ENCODE data around the gene CACNA2D1.

The CACNA2D1 gene

DNA sequence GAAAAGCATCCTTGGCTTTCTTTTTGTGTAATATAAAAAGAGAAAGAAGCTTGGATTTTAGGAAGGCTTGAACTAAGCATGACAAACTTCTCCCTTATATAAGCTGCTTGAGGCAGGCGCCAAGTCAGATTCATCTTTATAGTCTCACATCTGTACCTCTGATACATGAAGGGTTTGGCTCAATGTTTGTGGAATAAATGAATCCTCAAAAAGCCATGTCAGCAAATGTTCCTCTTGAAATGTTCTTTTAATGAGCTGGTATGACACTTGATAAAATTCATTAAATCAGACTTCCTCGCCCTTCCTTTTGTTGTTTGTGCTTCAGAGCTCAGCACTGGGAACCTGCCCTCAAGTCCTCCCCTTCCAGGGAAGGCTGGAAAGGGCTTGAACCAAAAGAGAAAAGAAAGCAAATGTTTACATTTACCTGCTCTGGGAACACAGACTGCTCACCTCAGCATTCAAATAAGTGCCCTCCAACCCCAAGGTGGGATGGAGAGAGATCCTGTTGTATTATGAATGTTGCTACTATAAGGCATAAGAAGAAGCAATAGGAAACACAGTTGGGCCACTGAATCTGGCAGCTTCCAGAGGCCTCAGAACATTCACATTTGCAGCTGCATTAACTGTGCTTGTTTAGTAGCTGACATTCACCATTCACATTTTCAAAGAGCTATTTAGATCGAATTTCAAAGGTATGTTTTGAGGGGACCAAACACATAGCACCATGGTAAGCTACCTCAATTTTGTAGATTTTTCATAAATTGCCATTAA is 212.6 kb downstream of the CACNA2D1 start:
- no peak for DNase-seq (ENCODE audit: low read depth, low spot score)

DNA sequence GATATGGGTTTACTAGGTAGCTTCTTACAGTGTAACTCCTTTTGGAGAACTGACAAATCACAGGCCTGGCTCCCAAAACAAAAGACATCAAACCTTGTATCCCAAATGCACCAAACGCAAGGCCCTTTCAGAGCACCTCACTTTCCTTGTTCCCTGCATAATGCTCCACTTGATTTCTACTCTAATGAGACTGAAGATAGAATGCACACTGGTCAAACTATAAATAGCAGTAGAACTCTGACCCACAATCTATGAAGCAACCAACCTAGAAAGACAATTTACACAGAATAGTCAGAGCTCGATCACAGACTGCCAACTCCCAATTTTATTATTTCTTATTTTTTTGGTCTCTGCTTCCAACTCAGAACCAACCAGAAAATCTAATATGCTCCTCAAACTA is 214.4 kb downstream of the CACNA2D1 start:
- DNase-seq (ENCODE audit: low read depth, low spot score): no peak

DNA sequence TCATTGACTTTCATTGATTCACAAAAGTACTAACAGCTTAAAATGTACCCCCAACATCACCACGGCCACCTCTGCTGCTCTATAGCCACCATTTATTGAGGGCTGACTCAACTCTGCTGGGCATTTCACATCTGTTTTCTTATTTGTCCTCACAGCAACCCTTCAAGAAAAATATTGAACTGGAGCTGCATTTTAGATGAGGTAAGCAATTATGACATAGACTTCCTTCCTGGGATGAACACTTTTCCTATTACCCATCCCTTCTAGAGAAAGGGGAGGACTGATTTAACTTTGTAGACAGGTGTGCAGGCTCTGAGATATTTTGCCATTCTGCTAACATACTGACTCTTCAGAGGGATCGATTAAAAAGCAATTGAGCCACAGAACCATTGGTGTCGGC is 217.4 kb downstream of the CACNA2D1 start:
- DNase-seq (ENCODE audit: low read depth, low spot score): no peak

DNA sequence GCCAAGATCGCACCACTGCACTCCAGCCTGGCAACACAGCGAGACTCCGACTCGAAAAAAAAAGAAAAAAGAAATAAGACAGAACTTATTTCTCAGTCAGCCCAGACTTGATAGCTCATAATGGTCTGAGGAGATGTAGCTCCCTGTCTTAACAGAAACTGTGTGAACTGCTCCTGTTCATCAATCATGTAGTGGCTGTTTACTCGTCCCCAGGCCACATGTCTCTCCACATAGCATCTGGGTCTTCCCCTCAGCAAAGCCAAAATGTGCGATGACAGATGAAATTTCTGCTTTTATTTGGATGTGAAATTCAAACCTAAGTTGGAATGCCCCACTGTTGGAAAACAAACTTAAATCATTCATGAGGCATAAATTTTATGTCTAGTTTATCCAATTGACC is 219.0 kb downstream of the CACNA2D1 start:
- no peak for DNase-seq (ENCODE audit: low read depth, low spot score)

DNA sequence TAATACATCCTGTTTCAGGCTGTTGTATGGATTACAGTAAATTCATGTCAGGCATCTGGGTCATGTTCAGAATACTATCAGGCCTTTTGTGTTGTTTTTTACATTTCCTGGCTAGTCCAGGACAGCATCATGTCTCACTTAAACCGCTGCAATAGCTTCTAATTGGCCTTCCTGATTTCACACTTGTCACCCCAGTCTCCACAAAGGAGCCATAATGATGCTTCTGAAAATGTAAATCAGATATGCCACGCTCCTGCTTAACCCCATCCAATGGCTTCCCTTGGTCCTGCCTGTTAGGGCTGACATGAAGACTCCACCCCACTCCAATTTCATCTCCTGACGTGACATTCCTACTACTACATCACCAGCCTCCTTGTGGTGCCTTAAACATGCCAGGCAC is 220.0 kb downstream of the CACNA2D1 start:
- DNase-seq (ENCODE audit: low read depth, low spot score): no peak

DNA sequence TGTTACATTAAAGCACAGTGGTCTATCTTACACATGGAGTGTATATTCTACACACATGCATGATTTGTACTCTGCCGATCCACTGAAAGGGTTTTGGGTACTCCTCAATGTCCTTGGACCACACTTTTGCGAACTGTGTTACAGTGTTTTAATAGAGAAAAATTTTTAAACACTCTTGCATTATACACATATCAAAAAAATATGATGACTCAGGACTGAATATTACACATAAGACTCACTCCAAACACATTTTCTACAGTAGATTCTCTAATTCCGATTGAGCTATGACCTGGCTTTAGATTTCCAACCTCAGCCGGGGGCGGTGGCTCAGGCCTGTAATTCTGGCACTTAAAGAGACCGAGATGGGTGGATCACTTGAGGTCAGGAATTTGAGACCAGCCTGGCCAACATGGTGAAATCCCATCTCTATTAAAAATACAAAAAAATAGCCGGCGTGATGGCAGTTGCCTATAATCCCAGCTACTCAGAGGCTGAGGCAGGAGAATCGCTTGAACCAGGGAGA is 222.4 kb downstream of the CACNA2D1 start:
- DNase-seq (ENCODE audit: low read depth, low spot score): no peak

DNA sequence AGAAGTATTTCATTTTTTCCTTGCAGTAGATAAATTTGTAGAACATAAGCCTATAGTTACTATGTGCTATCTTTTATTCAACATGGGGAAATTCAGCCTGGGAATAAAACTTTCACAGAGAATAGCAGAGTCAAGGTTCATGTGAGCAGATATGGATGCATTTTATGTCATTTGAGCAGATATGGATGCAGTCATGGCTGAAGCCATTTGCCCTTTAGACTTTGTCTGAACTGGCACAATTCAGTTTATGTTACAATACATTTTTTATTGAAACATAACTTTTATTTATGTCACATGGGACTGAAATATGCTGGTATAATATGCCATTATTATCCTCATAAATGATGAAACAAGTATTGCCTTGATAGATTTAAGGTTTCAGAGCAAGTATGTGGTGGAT is 231.1 kb downstream of the CACNA2D1 start:
- DNase-seq (ENCODE audit: low read depth, low spot score): no peak

DNA sequence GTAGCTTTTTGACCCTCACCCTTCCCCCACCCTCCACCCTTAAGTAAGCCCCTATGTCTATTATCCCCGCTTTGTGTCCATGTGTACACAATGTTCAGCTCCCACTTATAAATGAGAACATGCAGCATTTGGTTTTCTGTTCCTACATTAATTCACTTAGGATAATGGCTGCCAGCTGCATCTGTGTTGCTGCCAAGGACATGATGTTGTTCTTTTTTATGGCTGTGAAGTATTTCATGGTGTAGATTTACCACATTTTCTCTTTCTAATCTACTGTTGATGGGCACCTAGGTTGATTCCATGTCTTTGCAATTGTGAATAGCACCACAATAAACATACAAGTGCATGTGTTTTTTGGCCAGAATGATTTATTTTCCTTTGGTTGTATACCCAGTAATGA is 232.2 kb downstream of the CACNA2D1 start:
- DNase-seq (ENCODE audit: low read depth, low spot score): no peak

DNA sequence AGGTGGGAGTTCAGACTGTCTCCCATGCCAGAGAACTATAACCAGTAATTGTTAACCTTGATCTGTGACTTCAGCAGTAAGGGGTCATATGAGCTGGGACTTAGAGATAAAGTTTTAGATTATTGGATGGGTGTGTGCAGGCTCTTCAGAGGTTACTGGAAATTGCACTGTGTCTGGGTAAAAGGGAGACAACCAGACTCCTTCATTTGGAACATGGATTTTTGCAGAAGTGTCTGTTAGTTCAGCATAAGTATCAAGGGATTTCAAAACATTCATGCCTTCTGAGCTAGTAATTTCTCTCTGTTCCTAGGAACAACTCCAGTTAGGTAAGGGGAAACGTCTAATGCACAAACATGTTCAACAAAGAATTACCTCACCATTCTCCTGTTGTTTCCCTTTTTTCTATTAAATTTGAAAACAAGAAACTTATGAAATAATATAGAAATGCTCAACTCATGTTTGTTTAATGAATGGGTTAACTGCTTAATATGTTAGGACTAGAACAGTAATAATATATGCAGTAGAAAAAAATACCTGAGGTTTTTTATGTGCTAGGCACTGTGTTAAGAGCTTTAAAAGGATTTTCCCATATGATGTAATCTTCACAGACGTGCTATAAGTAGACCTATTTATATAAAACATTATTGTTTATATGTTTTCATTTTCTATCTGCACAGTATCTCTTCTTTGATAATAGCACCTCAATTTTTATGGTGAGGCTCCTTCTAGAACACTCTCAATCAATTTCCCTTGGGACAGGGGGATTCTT is 233.0 kb downstream of the CACNA2D1 start:
- DNase-seq (ENCODE audit: low read depth, low spot score): no peak

DNA sequence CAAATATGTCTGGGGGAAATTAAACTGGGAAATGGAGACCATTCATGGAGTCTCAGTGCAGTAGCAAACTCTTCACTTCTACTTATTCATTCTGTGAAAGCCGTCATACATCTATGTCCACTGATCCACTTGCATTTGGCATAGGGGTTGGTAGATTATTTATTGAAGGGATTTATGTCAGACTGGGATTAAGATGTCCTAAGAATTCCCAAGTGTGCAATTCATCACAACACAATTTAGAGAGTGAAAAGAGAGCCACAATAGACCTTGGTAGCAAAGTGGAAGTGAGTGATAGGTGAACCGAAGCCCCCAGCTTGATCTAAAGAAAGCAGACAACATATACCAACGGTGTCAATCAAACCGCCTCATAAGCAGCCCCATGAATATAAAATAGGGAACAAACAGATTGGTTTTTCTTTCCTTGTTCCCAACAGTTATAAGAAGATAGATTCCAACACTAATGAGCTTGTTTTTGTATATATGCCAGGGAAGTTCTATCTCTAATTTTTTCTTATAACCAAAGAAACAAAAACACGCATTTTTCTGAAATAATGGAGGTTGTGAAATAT is 234.3 kb downstream of the CACNA2D1 start:
- no peak for DNase-seq (ENCODE audit: low read depth, low spot score)

DNA sequence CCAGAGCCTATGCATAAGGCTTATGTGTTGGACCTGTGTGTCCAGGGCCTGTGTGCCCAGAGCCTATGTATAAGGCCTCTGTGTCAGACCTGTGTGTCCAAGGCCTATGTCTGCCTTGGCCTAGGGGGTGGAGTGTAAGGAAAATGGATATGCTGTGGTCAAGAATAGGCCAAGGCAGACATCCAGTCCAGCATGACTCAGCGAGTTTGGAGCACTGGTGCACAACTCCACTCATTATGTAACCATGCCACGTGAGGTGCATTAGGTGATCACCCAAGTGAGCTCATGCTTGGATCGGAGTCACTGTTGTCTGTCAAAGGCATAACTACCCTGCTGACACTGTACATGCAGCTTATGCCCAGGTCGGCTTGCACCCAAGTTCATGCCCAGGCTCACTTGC is 238.9 kb downstream of the CACNA2D1 start:
- DNase-seq (ENCODE audit: low read depth, low spot score): no peak

DNA sequence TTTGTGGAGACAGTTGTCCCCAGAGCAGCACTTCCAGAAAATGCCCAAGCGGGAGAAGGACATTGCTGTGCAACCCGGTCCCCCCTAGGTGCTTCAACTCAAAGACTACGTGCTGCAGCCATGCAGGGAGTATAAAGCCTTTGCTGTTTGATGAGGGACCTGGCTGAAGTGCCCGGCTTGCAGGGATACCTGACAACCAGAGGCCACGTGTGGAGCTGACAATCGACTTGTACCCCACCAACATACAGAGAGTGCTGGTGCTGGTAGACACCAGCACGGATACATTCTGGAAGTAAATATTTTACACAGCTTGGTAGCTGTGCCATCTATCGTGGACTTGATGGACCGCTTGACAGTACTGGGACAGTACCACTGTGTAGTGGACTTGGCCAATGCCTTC is 240.6 kb downstream of the CACNA2D1 start:
- DNase-seq (ENCODE audit: low read depth, low spot score): no peak

DNA sequence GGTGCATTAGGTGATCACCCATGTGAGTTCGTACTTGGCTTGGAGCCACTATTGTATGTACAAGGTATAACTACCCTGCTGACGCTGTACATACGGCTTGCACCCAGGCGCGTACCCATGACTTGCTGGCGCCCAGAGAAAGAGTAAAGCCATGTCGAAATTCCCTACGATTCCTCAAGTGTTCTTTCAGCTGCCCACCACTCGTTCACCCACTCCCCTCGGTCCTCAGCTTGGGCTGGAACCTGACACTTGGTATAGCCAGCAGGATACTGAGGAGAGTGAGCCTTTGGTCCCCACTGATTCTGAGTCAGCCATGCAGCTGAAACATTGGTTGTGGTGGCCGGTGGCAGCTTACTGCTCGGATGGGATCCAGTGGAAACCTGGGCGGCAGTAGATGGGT is 241.5 kb downstream of the CACNA2D1 start:
- DNase-seq (ENCODE audit: low read depth, low spot score): no peak

DNA sequence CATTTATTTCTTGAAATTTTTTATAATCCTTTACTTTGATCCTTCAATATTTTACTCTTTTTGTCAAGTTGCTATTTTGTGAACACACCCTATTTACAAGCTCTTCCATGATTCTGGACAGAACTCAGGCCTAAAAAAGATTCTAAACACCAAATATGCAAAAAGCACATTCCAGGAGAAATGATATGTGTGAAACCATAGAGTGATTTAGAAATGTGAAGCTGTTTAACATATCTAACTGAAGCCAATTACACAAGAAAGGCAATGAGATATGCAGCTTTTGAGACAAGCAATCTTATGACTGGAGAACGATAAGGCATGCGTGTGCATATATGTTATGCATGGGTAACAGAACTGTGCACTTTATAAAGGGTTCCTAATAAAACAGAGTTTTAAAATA is 243.0 kb downstream of the CACNA2D1 start:
- DNase-seq (ENCODE audit: low read depth, low spot score): no peak

DNA sequence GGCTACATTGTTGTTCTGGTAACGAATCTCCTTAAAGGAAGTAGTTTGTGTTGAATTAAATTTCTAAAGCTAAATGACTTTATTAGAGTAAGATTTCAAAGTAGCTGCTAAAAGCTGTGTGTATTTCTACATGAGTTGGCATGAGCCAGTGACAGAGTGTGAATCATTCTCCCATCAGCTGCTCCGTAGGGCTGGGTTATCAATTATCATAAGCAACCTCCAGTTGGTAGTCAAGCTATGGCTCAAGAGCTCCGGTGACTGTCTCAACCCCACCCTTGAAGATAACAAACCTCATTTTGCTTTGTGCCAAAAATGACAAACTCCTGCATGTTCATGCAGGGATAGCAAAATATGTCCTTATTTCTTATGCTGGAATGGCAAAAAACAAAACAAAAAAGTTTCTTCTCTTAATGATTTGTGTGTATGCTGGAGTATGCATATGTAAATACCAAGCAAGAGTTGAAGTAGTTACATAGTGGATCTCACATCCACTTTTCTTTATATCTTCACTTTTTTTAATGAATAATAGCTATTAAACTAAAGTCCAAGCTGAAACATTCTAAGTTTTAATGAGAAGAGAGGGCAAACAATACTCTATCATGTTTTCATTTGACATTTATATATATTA is 249.4 kb downstream of the CACNA2D1 start:
- no peak for DNase-seq (ENCODE audit: low read depth, low spot score)

DNA sequence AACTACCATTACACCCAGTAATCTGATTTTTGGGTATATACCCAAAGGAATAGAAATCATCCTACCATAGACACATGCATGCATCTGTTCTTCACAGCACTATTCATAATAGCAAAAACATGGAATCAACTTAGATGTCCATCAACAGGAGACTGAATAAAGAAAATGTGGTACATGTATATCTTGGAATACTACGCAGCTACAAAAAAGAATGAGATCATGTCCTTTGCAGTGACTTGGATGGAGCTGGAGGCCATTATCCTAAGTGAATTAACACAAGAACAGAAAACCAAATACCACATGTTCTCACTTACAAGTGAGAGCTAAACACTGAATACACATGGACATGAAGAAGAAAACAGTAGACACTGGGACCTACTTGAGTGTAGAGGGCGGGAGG is 254.9 kb downstream of the CACNA2D1 start:
- DNase-seq (ENCODE audit: low read depth, low spot score): no peak

DNA sequence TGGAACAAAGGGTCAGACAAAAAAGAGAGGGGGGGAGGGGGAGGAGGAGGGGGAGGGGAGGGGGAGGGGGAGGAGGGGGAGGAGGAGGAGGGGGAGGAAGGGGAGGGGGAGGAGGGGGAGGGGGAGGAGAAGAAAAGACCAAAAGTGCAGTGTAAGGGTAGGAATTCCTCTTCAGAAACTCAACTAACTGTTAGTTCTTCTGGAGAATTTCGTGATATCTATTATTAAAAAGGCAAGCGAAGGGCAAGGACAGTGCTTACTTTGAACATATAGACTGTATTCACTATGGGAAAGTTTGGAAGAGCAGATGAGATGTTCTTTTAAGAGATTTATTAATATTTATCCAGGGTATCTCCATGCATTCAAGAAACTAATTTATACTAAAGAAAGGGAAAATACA is 258.1 kb downstream of the CACNA2D1 start:
- DNase-seq (ENCODE audit: low read depth, low spot score): no peak

DNA sequence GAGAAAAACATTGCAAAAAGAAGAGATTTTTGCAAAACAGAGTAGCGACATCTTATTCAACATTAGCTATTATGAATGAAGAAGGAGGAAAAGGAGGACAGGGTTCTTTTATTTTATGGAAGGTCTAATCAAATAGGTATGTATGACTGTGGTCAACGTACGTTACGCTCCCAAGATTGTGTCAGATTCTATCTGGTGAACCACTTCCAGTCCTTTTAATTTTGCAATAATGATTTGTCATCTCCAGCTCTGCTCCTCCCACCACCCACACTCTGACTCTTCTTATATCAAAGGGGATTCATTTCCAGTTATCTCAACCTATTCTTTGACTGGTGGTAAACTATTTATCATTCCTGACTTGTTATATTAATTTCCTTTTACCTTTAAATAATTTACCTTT is 259.9 kb downstream of the CACNA2D1 start:
- DNase-seq (ENCODE audit: low read depth, low spot score): no peak

DNA sequence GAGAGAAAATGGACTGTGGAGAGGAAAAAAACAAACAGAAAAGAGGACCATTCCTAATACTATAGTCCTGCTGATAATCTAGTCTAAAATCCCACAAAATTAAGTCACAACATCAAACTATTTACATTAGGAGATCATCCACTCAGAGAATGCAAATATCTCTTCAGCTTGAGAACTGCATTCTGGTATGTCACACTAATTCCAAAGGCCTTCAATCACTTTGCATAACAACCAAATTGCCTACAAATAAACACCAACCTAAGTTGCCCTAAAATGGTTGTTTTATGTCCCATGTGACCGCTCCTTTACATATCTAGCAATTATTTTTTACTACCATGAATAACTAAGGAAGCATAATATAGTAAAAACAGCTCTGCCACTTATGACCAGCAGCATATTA is 264.3 kb downstream of the CACNA2D1 start:
- DNase-seq (ENCODE audit: low read depth, low spot score): no peak

DNA sequence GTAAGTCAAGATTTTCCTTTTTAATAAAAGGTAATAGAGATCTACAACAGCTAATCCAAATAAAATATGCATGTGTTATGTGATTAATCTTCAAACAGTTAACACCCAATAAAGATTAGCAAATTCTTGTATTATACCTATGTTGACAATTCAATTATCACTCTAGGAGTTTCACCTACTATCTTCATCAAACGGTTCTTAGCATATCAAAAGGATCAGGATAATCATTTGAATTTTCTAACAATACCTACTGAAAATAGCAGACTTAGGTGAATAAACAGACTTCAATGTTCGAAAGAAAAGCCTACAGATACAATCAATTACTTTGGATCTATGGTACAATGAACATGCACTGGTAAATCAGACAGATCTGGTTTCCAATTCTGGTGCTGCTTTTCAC is 268.3 kb downstream of the CACNA2D1 start:
- no peak for DNase-seq (ENCODE audit: low read depth, low spot score)

DNA sequence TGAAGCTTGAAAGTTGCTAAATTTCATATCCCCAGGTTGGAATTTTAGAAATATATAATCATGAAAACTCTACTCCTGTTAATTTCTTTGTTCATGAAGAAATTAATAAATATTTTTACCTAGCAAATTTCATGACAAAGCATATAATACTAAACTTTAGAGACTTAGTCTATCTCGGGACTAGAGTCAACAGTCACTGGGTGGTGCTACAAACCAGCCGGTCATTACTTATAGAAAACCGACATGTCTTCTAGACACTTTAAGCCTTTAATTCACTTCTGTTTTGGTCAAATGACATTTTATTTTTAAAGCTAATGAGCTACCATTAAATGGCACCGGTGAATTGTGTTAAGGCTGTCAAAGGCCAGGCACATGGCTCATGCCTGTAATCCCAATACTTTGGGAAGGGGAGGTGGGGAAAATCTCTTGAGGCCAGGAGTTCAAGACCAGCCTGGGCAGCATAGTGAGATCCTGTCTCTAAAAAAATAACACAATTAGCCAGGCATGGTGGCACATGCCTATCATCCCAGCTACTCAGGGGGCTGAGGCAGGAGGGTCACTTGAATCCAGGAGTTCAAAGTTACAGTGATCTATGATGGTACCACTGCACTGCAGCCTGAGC is 270.1 kb downstream of the CACNA2D1 start:
- no peak for DNase-seq (ENCODE audit: low read depth, low spot score)

DNA sequence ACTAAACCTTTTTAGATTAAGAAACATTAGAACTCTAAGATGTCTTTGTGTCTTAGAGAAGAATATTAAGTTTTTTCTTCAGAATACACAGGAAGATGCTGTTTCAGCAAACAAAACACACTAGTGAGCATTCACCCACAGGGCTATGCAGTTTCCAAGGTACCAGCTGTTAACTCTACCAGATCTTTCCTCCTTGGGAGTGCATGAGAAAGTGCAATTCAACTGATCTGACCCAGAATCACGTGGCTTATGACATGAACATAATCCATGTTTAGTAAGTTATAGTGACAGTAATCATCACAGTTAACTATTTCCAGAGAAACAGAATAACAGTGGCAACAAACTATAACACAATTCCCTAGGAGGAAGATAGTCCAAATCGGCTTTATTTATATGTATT is 270.7 kb downstream of the CACNA2D1 start:
- peak; percentile 64 for DNase-seq (ENCODE audit: low read depth, low spot score)

Measured in brain pericyte (primary cell).